GM12873 (cell line): Measurements from ENCODE around the gene SCP2D1.

Experiments used
- TF ChIP-seq, protein P1 (sequence below): IDR thresholded peaks from 2 replicates; pipeline ENCODE4 v1.5.1; 2012; ENCODE audit warnings: low read depth, mild to moderate bottlenecking, moderate library complexity, low read length, control low read depth; ENCODE audit not compliant: insufficient read depth; ENCODE audit errors: missing control alignments

Gene SCP2D1

DNA sequence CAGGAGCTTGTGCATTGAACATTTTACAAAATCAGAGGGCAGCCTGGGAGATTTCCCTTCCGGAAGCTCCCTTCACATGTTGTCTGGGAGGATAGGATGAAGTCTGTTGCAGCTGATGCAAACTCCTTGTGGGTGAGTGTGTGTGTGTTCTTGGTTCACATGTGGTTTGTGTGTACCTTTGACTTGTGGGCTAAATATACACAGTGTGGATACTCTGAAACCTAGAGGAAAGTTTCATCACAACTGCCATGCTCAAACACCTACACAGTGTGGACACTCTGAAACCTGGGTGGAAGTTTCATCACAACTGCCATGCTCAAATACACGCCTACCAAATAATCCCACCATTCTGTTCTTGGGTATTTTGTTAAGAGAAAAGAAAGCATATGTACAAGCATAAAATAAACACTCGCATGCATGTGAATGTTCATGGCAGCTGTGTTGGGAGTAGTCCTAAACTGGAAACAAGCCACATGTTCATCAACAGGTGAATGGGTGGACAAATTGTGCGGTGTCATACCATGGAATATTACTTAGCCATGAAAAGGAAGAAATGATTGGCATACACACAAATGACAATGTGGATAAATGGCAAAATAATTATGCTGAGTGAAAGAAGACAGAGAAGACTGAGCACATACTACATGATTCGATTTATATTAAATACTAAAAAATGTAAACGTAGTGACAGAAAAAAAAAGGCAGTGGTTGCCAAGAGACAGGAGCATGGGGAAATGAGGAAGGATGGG is 1.8 kb downstream of the SCP2D1 start:
- TF ChIP-seq, protein P1, sequence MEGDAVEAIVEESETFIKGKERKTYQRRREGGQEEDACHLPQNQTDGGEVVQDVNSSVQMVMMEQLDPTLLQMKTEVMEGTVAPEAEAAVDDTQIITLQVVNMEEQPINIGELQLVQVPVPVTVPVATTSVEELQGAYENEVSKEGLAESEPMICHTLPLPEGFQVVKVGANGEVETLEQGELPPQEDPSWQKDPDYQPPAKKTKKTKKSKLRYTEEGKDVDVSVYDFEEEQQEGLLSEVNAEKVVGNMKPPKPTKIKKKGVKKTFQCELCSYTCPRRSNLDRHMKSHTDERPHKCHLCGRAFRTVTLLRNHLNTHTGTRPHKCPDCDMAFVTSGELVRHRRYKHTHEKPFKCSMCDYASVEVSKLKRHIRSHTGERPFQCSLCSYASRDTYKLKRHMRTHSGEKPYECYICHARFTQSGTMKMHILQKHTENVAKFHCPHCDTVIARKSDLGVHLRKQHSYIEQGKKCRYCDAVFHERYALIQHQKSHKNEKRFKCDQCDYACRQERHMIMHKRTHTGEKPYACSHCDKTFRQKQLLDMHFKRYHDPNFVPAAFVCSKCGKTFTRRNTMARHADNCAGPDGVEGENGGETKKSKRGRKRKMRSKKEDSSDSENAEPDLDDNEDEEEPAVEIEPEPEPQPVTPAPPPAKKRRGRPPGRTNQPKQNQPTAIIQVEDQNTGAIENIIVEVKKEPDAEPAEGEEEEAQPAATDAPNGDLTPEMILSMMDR, result no peak

DNA sequence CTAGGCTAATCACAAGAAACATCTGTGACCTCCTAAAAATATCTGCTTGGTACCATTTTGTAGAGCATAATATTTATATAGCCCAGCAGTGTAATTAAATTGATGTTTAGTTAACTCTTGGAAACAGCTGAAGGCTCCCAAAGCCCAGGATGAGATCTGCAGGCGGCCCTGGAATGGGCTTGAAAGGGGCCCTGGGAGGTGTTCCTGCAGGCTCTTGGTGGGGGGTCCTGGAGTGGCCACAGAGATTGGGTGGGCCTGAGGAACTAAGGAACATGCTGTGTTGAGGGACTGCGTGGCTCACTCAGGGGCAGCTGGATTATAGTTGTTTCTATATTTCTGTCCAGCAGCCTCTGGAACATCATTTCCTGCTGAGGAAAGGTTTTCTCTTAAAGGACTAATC is 9.2 kb downstream of the SCP2D1 start:
- TF ChIP-seq, protein P1, result no peak

DNA sequence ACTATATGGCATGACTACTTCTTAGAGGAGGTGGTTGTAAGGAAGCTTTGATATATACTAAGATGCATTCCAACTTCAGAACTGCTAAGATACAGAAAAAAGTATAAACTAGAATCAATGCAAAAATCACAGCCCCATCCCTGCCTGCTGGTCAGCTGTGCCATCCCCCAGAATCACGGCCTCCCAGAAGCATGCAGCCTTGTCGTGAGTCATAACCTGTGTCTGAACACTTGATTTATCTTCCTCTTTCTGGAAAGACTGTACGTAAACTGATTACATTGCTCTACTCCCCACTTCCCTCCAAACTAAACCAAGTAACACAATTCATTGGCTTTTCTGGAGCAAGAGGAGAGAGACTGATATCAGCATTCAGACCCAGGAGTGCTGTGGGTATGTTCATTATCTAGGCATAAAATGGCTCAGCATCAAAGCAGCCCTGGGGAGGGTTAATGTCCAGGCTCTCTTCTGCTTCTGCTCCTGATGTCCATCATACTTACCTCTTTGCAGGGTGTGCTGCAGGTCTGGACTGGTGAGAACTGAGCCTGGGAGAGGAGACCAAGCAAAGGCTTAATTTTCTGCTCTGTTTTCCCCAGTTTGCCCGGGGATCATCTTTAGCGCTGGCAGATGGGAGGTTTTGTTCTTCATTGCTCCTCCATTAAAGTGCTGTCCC is 18.4 kb downstream of the SCP2D1 start:
- TF ChIP-seq, protein P1, result no peak

DNA sequence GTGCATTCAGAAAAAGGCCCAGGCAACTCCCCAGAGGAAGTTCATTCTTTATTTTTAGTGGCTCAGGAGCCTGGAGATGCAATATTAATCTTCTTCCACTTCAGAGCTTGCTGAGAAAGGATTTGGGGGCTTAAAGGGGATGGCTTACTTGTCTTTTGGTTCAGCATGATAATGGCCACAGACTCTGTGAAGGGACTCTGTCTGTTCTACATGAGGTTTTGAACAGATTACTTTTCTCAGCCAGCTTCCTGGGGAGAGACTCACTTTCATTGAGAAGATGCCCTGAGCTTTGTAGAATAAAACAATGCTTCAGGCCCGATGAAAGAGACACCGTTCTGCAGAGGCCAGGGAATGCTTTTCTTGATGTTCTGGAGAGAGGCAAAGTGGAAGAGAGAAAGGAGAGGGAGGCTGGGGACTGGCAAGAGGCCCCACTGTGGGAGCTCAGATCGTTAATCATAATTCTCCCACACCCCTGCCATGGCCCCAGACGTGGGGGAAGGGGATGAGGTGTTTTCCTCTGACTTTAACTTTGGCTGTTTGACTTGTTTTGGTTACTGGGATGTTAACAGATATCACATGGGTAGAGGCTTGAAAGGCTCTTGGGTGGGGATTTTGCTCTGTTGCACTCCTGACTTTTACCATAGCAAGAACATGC is 19.1 kb downstream of the SCP2D1 start:
- TF ChIP-seq, protein P1, result no peak

DNA sequence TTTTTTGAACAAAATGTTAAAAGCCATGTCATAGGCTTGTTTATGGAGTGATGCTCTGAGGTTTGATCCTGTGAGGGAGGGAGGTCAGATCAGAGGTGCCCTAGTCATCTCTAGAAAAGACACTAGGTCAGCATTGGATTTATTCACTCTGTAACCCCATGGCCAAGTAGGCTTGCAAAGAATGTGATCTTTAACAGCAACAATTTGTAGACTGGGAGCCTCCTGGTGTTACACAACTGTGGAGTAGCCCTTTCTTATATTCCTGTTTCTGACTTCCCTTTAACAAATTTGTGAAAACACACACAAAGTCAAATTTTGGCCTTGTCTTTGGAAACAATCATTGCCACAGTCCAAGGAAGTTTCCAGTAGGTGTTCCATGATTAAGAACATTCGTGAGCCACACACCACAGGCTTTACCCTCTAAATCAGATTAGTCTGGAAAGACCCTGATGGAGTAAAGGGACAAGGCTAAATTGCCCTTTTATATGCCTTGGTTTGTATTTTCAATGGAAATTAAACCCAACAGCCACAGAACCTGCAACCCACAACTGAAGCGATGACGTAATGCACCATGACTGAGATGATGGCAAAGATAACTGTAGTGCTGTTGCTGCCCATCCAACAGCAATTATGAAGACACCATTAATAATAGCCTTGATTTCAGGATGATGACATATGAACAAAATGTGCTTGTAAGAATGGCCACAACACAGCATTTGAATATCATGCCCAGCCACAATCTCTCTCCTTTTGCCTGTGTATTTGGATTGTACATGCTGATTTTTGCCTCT is 22.1 kb downstream of the SCP2D1 start:
- TF ChIP-seq, protein P1, result no peak

DNA sequence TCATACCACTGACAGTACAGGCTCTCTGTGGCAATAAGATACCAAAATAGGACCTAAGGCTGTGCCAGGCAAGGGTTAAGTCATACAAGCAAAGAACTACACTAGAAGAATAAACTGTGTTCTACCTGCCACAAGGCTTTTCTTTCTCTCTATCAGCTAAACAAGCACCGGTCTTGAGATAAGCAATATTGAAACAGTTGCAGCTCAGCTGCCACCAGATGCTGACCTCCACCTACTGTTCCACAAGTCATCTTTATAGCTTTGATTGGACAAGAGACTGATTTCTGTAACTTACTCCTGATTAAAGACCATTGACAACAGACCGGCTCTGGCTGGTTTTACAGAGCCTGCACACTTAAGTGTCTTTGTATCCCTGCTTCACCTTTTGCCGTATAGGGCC is 24.1 kb downstream of the SCP2D1 start:
- TF ChIP-seq, protein P1, result no peak
